ENCODE results near the gene TMEM236. TPM values are rescaled to one million over a fixed set of nuclear protein-coding genes. Genes with fewer than 3 reads are reported as not detected.

The TMEM236 gene
- polyA plus RNA-seq, 1 donor (not counting 4 experiments of a cell fraction or from before 2014, with no cell fraction given), result 0.13 TPM

- Histone ChIP-seq H3K27me3 (ENCODE audit: control insufficient read depth, extremely low read depth, insufficient read depth, low read length) (no peaks in the 10 kb centered on the region), H3K9me3 (ENCODE audit: control insufficient read depth, low read depth, low read length) (no peaks in the 10 kb centered on the region), H4K20me1 (ENCODE audit: control insufficient read depth, extremely low read depth, insufficient read depth, low read length) (no peaks in the 10 kb centered on the region), H2AFZ (ENCODE audit: control insufficient read depth, low read length) (no peak overlapping the region), H3K4me2 (ENCODE audit: control insufficient read depth, extremely low read depth, insufficient read depth, low read depth, low read length) (no peak overlapping the region), H3K27ac (ENCODE audit: control insufficient read depth, insufficient read depth, low read length) (no peak overlapping the region), H3K79me2 (ENCODE audit: control insufficient read depth, insufficient read depth, low read length) (no peaks in the 10 kb centered on the region), H3K9me1 (ENCODE audit: control insufficient read depth, extremely low read depth, insufficient read depth, low read length) (no peaks in the 10 kb centered on the region), H3K4me1 (ENCODE audit: control insufficient read depth, extremely low read depth, insufficient read depth, low read length) (no peaks in the 10 kb centered on the region), H3K9ac (ENCODE audit: control insufficient read depth, extremely low read depth, insufficient read depth, low read length) (no peak overlapping the region), H3K4me3 (ENCODE audit: control insufficient read depth in 2 of 3, extremely low read depth in 1 of 3, insufficient read depth in 2 of 3, low read depth in 1 of 3, low read length in 3 of 3) (no peak overlapping the region), H3K36me3 (ENCODE audit: control insufficient read depth in 2 of 2, extremely low read depth in 1 of 2, insufficient read depth in 2 of 2, low read length in 2 of 2) (peaks cover 0 to 3% of the 10 kb centered on the region in 2 experiments)
- TF ChIP-seq CTCF (optimal IDR thresholded peaks at IDR 0.05 in 1 of 3, IDR thresholded peaks at IDR 0.05 in 1 of 3, conservative IDR thresholded peaks at IDR 0.05 in 1 of 3; ENCODE audit: extremely low read depth in 1 of 3, insufficient read depth in 2 of 3, low read length in 3 of 3) (no peak), EZH2 (IDR thresholded peaks at IDR 0.05; ENCODE audit: low read length) (no peak)
- dilution Hi-C loops (cut with MboI; ENCODE audit: extremely low pct_ligation_motif_present, low sequenced_read_pairs), result no loop called here
- DNase-seq (ENCODE audit: low read depth, low spot score) (no peak), FAIRE-seq (no peak)
Measured at GRCh38 chr10:17768496-17768895, 16.5 kb downstream of the TMEM236 start.

GRCh38 chr10:17768957-17769356, 17.0 kb downstream of the TMEM236 start:
- Histone ChIP-seq H3K79me2 (ENCODE audit: control insufficient read depth, insufficient read depth, low read length) (no peaks in the 10 kb centered on the region), H3K36me3 (ENCODE audit: control insufficient read depth in 2 of 2, extremely low read depth in 1 of 2, insufficient read depth in 2 of 2, low read length in 2 of 2) (peaks cover 0 to 3% of the 10 kb centered on the region in 2 experiments), H3K9ac (ENCODE audit: control insufficient read depth, extremely low read depth, insufficient read depth, low read length) (no peak overlapping the region), H2AFZ (ENCODE audit: control insufficient read depth, low read length) (no peak overlapping the region), H3K4me2 (ENCODE audit: control insufficient read depth, extremely low read depth, insufficient read depth, low read depth, low read length) (no peak overlapping the region), H3K9me1 (ENCODE audit: control insufficient read depth, extremely low read depth, insufficient read depth, low read length) (no peaks in the 10 kb centered on the region), H4K20me1 (ENCODE audit: control insufficient read depth, extremely low read depth, insufficient read depth, low read length) (no peaks in the 10 kb centered on the region), H3K27ac (ENCODE audit: control insufficient read depth, insufficient read depth, low read length) (no peak overlapping the region), H3K4me1 (ENCODE audit: control insufficient read depth, extremely low read depth, insufficient read depth, low read length) (no peaks in the 10 kb centered on the region), H3K9me3 (ENCODE audit: control insufficient read depth, low read depth, low read length) (no peaks in the 10 kb centered on the region), H3K27me3 (ENCODE audit: control insufficient read depth, extremely low read depth, insufficient read depth, low read length) (no peaks in the 10 kb centered on the region), H3K4me3 (ENCODE audit: control insufficient read depth in 2 of 3, extremely low read depth in 1 of 3, insufficient read depth in 2 of 3, low read depth in 1 of 3, low read length in 3 of 3) (no peak overlapping the region)
- DNase-seq (ENCODE audit: low read depth, low spot score) (no peak), FAIRE-seq (peak; percentile 51)
- no peak for TF ChIP-seq CTCF (optimal IDR thresholded peaks at IDR 0.05 in 1 of 3, IDR thresholded peaks at IDR 0.05 in 1 of 3, conservative IDR thresholded peaks at IDR 0.05 in 1 of 3; ENCODE audit: extremely low read depth in 1 of 3, insufficient read depth in 2 of 3, low read length in 3 of 3)
- no peak for TF ChIP-seq EZH2 (IDR thresholded peaks at IDR 0.05; ENCODE audit: low read length)
- dilution Hi-C loops (cut with MboI; ENCODE audit: extremely low pct_ligation_motif_present, low sequenced_read_pairs), result no loop called here
